Upper lobe of left lung (tissue), 6 donors: Measurements from ENCODE around the gene ATP11A. TPM values are rescaled to one million over a fixed set of nuclear protein-coding genes. Genes with fewer than 3 reads are reported as not detected.
"Not testable (repeated sequence)": the region's sequence is repeated elsewhere in the genome, so short reads cannot be mapped to it uniquely, and the experiment has no call there.

Source experiments
- ATAC-seq, 2 donors: fragments of 200-7000 bp; cut with Tn5 transposase; one replicate each; pipeline ENCODE4 v1.9.1; 2022; ENCODE audit warnings: mild to moderate bottlenecking in 2 of 2, moderate library complexity in 2 of 2; ENCODE audit not compliant: low FRiP score in 2 of 2
- DNase-seq, 2 donors: peaks; one replicate each; pipeline ENCODE4 v3.0.0-alpha.2; 2019 to 2020
- H3K27ac ChIP-seq, 4 donors: fragments of 200-600 bp; sonication (generic); one replicate each; pipeline ENCODE4 v1.5.1; 2016 to 2019
- H3K27me3 ChIP-seq, 4 donors: fragments of 200-600 bp; sonication (generic); one replicate each; pipeline ENCODE4 v1.5.1; 2017 to 2019
- H3K36me3 ChIP-seq, 4 donors: fragments of 200-600 bp; sonication (generic); one replicate each; pipeline ENCODE4 v1.5.1; 2016 to 2019
- H3K4me1 ChIP-seq, 4 donors: fragments of 200-600 bp; sonication (generic); one replicate each; pipeline ENCODE4 v1.5.1; 2018 to 2019
- H3K4me3 ChIP-seq, 4 donors: fragments of 200-600 bp; sonication (generic); one replicate each; pipeline ENCODE4 v1.5.1; 2017 to 2019; ENCODE audit warnings: mild to moderate bottlenecking in 2 of 4, moderate library complexity in 1 of 4
- H3K9me3 ChIP-seq, 4 donors: fragments of 200-600 bp; sonication (generic); one replicate each; pipeline ENCODE4 v1.5.1; 2018 to 2019
- CTCF ChIP-seq, 6 experiments: fragments of 450-650 bp in 4 of 6; fragments of 200-600 bp in 2 of 6; sonication (generic) in 2 of 6; IDR thresholded peaks; one replicate each; pipeline ENCODE4 v1.5.1; 2016 to 2019; ENCODE audit warnings: antibody characterized with exemption in 6 of 6
- EP300 ChIP-seq, 4 donors: sonication (generic); formaldehyde crosslinking; IDR thresholded peaks; one replicate each; pipeline ENCODE4 v1.5.1; 2017; ENCODE audit warnings: antibody characterized with exemption in 4 of 4, control low read depth in 2 of 4
- POLR2A ChIP-seq, 4 donors: fragments of 450-650 bp; IDR thresholded peaks; one replicate each; pipeline ENCODE4 v1.5.1; 2016 to 2017; ENCODE audit warnings: antibody characterized with exemption in 4 of 4, mild to moderate bottlenecking in 2 of 4
- POLR2AphosphoS5 ChIP-seq, 2 donors: sonication (generic); formaldehyde crosslinking; IDR thresholded peaks; one replicate each; pipeline ENCODE4 v1.5.1; 2017; ENCODE audit warnings: antibody characterized with exemption in 2 of 2
- WGBS, 2 donors: methylation state at CpG; one replicate each; pipeline ENCODE4 v1.1.5; 2017 to 2018; 5-methylcytosine and 5-hydroxymethylcytosine counted together
- total RNA-seq, 6 donors: library from RNA; depleted of rRNA in 4 of 6; stranded (reverse); fragments of >200 nt in 4 of 6; gene quantifications; one replicate each; pipeline versions ENCODE4 v1.1.0 to v1.2.1, GENCODE V29; 2016 to 2021
- donor health status: DM: no; HTN: no; CAD: no; lungs with moderate emphysema.
- donor health status: DM: no; HTN: yes; CAD: no; lungs with severe emphysema.

ATP11A gene
- total RNA-seq, 6 donors from 2014 or later, result 159 to 285 (median 260) TPM

DNA sequence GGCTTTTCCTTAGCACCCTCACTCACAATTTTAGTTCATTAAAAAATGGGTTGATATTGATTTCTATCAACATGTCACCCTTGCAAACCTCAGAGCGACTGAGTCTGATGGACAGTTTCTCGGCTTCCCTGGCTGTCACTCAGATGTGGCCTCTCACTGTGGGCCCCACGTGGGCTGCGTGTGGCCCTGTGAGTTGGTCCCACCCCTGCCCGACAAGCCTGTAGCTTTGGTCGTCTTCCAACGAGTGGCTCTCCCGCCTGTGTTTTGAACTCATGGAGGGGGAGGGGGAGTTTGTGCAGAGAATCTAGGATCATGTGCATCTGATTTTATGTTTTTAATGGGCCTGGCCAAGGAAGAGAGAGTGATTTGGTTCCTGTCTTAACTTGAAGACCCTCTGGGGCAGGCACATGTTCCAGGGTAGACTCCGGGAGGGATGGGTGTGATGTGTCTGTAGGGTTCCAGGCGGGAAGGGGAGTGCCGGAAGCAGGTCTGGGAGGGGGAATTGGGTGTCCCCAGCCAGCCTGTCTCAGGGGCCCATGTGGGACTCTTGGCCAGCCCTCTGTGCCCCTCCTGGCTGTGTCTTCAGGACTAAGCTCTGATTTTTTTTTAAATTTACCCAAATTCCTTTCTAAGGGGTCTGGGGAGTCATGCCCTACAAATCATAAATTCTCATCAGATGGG, 18.9 kb downstream of the ATP11A start:
- no peak for TF ChIP-seq EP300 (IDR thresholded peaks at IDR 0.05)
- no peak for TF ChIP-seq POLR2AphosphoS5 (IDR thresholded peaks at IDR 0.05)
- TF ChIP-seq POLR2A (IDR thresholded peaks at IDR 0.05), result no peak
- TF ChIP-seq CTCF (IDR thresholded peaks at IDR 0.05), result no peak
- 68 to 77% methylated on average over 8 to 11 of the region's 11 CpGs for WGBS, 2 donors
- H3K36me3 ChIP-seq, result no peaks in the 10 kb centered on the region
- H3K4me1 ChIP-seq, result peaks cover 34 to 51% (median 43%) of the 10 kb centered on the region in 4 donors
- H3K4me3 ChIP-seq, result no peak overlapping the region
- ATAC-seq (no peak), DNase-seq (peak in 1 of 2 donors; percentile 23)
- H3K27me3 ChIP-seq, result no peaks in the 10 kb centered on the region
- H3K27ac ChIP-seq, result no peak overlapping the region
- H3K9me3 ChIP-seq, result no peaks in the 10 kb centered on the region

GRCh38 chr13:112709316-112709715, 19.5 kb downstream of the ATP11A start:
- not testable (repeated sequence) for ATAC-seq, H3K27ac ChIP-seq, H3K4me3 ChIP-seq, H3K27me3 ChIP-seq, H3K36me3 ChIP-seq, DNase-seq, H3K9me3 ChIP-seq
- 95 to 98% methylated on average over 3 of the region's 3 CpGs for WGBS, 2 donors
- H3K4me1 ChIP-seq, result peaks cover 30 to 51% (median 40%) of the 10 kb centered on the region in 4 donors

- 70 to 71% methylated on average over 23 to 26 of the region's 26 CpGs for WGBS, 2 donors
- Histone ChIP-seq H3K4me3 (no peak overlapping the region), H3K36me3 (no peaks in the 10 kb centered on the region), H3K4me1 (peaks cover 29 to 54% (median 38%) of the 10 kb centered on the region in 4 donors), H3K27me3 (no peaks in the 10 kb centered on the region), H3K9me3 (no peaks in the 10 kb centered on the region), H3K27ac (peak overlapping the region; percentile 81 to 85 (median 84))
- ATAC-seq, result no peak
- DNase-seq, result peak; percentile 29 to 58
- TF ChIP-seq POLR2A (IDR thresholded peaks at IDR 0.05) (no peak), POLR2AphosphoS5 (IDR thresholded peaks at IDR 0.05) (no peak), CTCF (IDR thresholded peaks at IDR 0.05) (no peak), EP300 (IDR thresholded peaks at IDR 0.05) (no peak)
Observed at GRCh38 chr13:112709825-112710783, 20.3 kb downstream of the ATP11A start.

- no peaks in the 10 kb centered on the region for H3K9me3 ChIP-seq
- 73 to 74% methylated on average over 14 to 21 of the region's 22 CpGs for WGBS, 2 donors
- DNase-seq (peak in 1 of 2 donors; percentile 20), ATAC-seq (no peak)
- TF ChIP-seq POLR2A (IDR thresholded peaks at IDR 0.05) (no peak), POLR2AphosphoS5 (IDR thresholded peaks at IDR 0.05) (no peak), CTCF (IDR thresholded peaks at IDR 0.05) (no peak), EP300 (IDR thresholded peaks at IDR 0.05) (no peak)
- no peaks in the 10 kb centered on the region for H3K27me3 ChIP-seq
- peaks cover 29 to 61% (median 40%) of the 10 kb centered on the region in 4 donors for H3K4me1 ChIP-seq
- no peaks in the 10 kb centered on the region for H3K36me3 ChIP-seq
- peak overlapping the region in 2 of 4 donors; percentile 2 to 24 for H3K4me3 ChIP-seq
- H3K27ac ChIP-seq, result peak overlapping the region; percentile 81 to 85 (median 84)
Observed at GRCh38 chr13:112710855-112711527, 21.2 kb downstream of the ATP11A start.
